HG03442 (cell line): ENCODE data around the gene CLNK.
A peak's percentile ranks its signal among the peaks of the same experiment; 100 is the strongest.

Experiments
- ATAC-seq: cut with Tn5 transposase; IDR thresholded peaks from one replicate; pipeline ENCODE4 v1.9.1; 2021; ENCODE audit warnings: mild to moderate bottlenecking, moderate library complexity; ENCODE audit not compliant: unreplicated experiment

The CLNK gene

DNA sequence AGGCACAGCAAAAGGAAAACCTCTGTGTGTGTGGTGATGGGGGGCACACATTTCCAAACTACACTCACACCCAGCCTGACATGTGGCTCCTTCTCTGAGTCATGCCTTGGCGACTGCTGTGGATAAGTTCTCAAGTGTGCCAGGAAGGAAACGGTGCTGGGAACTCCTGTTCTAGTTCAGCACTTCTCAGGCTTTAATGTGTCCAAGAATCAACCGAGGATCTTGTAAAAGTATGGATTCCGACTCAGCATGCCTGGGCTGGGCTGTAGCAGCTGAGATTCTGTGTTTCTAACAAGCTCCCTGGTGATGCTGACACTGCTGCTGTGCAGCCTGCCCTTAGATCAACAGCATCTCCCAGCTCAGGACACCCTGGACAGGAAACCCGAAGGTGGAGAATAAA lies 20.2 kb downstream of the CLNK start:
- no peak for ATAC-seq

- ATAC-seq: no peak
Observed at GRCh38 chr4:10662937-10663336, 21.6 kb downstream of the CLNK start.

DNA sequence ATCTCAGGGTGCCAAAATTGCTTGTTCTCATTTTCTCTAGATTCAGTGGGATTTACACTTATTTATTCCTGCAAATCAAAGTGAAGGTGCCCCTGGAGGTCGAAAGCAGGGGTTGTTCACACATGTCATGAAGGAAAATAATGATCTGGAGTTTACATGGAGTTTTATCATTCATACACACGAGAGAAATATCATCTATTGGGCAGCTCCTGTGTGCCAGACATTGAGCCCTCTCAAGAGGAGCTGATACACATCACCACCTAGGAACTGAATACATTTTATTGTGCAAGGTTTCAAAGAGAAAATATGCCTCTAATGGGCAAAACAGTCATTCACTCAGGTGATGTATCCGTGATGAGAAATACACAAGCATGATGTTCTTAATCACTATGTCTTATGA lies 23.5 kb downstream of the CLNK start:
- no peak for ATAC-seq

DNA sequence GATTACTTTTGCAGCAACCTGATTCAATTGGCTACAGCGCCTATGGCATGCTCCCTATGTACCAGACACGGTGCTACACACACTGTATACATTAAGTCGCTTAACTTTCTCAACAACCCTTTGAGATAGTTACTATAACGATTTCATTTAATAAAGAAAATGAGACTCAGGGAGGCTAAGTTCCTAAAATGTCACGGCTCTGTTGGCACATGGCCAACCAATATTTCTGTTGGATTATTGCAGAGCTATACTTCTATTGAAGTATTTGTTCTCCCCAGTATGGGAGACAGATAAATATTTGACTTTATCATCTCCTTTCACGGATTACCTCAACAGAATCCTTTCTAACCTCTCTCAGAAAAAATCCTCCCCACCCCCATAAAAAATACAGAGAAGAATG lies 25.3 kb downstream of the CLNK start:
- ATAC-seq: no peak

GRCh38 chr4:10656988-10657387 lies 27.6 kb downstream of the CLNK start:
- no peak for ATAC-seq

DNA sequence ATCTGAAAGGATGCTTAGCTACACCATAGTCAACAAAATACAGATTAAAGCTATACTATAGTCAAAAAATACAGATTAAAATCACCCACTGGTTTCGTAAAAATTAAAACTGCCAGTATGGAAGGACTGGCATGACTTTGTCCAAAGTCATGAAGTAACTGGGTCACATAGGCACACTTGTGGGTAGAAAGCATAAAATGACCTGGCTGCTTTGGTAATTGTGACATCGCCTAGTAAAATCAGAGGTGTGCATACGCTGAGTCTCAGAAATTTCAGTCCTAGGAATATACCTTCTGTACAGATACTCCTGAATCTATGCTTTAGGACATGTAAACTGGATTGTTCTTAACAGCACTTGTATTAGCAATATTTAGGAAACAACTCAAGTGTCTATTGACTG lies 28.1 kb downstream of the CLNK start:
- ATAC-seq: no peak

GRCh38 chr4:10655968-10656367 lies 28.6 kb downstream of the CLNK start:
- ATAC-seq: no peak

DNA sequence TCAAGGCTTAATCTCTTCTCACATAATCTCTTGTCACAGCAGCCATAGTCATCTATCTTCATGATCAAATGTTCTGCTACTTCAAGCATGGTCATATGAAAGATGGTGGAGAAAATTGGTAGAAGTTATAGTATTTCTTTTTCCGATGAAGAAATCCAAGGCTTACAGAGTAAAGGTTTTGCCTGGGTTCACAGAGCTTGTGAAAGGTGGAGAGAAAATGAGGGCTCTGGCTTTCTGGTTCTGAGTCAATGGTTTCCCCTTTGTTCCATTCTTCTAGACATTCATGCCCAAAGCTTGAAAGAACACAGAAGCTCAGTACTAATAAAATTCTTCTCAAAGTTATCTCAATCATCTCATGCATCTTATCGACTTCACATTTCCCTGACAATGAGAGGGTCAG lies 36.1 kb downstream of the CLNK start:
- no peak for ATAC-seq

DNA sequence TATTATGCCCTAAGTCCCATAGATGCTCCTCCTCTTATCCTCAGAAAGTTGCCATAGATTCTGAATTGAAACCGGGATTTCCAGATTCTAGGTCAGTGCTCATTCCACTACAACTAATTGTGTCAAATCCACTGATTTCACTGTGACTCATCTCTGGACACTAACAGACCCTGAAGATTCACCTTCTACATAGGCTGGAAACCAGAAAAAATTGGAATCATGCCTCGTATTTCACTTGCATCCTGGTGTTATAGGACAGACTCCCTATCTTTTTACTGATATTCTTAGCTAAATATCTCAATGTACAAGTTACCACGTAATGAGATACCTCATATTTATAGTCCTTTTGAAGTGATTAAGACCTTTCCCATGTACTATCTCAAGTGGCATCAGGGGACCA lies 36.7 kb downstream of the CLNK start:
- no peak for ATAC-seq

DNA sequence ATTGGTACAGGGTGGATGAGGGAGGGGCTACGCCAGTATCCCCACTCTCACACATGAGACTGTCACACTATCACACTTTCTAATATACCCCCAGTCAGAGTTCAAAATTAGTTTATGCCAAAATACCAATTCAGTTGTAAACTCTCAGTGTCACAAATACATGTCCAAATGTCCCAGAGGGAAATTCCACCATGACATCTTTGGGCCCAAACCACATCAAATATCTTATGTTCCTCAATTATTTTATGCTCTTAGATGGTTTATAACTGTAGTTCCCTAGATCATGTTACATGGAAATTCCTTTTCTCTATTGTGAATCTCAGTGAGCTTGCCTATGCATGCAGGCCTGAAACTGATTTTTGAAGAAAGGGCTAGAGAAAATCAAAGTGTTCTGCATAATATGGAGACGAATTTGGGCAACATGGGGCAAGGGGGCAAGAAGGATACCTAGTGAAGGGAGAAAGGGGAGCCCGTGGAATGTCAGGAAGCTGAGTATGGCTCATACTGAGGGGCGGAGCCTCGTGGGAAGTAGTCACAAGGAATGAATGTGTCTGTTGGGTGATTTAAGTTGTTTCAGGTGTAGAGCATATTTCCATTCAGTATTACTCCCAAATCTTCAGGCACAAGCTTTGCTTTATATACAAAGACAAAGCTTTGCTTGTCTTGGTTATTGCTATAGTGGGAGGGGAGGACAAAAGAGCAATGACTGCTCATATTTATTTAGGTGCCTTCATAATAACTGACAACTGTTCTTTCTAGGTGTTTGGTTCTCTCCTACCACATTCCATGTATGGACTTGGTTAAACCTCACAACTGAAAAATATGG lies 40.8 kb downstream of the CLNK start:
- ATAC-seq: no peak

- ATAC-seq: no peak
Observed at GRCh38 chr4:10640561-10641201, 43.9 kb downstream of the CLNK start.

DNA sequence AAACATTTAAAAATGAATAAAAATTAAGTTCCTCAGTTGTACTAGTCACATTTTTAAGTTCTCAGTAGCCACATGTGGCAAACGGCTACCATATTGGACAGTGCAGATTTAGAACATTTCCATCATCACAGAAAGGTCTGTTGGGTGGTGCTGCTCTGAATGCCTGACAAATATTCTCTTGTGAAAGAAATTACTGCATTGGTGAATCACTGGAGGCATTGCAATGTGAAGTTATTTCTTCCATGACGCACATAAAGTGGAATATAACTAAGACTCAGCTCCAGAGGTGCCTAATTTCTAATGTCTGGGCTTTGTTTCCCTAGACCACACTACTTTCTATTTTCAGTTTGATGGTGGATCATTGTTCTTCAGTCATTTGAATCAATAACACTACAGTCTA lies 44.9 kb downstream of the CLNK start:
- no peak for ATAC-seq

DNA sequence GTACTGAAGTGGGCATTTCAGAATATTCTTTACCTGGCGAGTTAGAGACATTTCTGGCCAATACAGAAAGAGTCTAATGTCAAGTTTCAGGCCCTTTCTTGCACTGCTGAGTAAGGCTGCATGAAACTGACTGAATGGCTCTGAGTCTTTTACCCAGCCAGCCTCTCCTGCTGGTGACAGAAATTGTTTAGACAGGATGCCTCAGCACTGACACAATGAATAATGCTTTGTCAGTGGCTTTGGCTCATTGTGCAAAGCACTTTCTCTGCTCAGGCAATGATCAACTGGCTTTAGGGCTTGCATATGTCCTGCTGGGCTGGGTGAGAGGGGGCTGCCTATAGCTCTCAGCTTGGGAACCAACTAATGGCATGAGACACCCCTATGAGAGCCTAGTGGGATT lies 45.5 kb downstream of the CLNK start:
- ATAC-seq: no peak

GRCh38 chr4:10635091-10635490 lies 49.5 kb downstream of the CLNK start:
- no peak for ATAC-seq

DNA sequence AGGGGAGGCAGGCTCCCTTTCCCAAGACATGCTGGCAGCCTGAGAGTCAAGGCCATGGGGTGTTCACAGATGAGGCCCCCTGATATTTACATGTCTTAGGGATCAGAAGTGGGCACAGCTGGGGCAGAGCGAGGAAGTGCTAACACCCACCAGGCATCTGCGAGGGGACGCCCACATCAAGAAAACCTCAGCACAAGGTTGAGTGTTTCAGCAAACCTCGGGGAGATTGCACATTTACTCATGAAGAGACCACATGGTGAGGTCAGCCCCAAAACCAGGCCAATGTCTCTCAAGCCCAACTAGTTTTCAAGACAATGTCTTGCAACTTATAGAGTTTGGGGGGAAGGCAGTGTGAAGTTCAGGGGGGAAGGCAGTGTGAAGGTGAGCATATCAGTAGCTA lies 55.2 kb downstream of the CLNK start:
- ATAC-seq: peak; percentile 72

GRCh38 chr4:10625131-10625530 lies 59.4 kb downstream of the CLNK start:
- no peak for ATAC-seq

- no peak for ATAC-seq
Observed at GRCh38 chr4:10623862-10624261, 60.7 kb downstream of the CLNK start.

GRCh38 chr4:10623241-10623640 lies 61.3 kb downstream of the CLNK start:
- ATAC-seq: no peak

- ATAC-seq: peak; percentile 85
Observed at GRCh38 chr4:10622728-10623127, 61.8 kb downstream of the CLNK start.

DNA sequence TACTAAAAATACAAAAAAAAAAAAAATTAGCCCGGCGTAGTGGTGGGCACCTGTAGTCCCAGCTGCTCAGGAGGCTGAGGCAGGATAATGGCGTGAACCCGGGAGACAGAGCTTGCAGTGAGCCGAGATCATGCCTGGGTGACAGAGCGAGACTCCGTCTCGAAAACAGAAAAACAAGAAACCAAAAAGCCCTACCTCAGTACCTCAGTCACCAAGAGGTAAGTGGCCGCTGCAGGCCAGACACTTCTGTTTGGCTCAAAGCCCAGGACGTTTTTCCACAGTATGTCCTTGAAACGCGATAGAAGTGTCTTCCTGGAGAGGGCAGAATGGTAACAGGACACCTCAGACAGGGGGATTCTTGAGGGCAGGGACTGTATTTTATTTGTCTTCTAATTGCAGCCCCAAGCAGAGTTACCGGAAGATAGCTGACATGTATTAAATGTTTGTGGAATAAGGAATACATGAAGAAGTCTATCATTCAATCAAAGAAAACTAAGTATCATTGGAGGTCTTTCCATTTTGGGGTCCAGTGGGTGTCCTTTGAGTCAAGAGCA lies 63.6 kb downstream of the CLNK start:
- no peak for ATAC-seq

DNA sequence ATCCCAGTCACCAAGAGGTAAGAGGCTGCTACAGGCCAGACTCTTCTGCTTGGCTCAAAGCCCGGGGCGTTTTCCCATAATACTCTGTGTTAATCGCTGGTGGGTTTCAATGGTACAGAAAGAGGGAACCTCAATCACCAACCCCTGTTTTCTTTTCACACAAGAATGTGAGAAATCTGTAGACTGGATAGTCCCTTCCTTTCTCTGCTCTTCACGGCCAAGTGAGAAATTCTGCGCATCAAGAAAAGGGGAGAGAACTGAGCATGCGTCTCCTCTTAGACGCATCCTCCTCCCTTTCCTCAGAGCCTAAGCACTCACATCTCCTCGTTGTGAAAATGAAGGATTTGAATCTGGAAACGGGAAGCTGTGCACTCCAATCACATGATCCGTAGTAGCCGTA lies 64.7 kb downstream of the CLNK start:
- no peak for ATAC-seq

DNA sequence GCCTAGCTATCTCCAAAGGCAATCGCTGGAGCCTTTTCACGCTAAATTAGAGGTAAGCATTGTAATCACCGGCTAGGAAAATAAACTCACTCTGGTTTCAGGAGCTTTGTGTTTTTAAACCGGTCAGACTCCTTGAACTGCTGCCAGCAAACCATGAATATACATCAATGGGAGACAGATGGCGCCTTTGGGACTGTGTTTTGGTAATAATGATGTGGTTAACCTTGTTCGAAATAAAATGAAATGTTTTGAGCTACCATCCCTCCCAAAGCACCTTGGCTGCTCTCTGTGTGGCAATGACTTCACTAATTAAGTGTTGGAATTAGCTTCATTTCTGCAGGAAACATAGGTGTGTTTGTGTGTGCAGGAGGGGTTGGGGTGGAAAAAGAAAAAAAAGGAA lies 65.3 kb downstream of the CLNK start:
- no peak for ATAC-seq
